Mesenchymal stem cell (in vitro differentiated cells and primary cell): ENCODE data around the gene MBNL2.

ENCODE experiments used
- DNase-seq: peaks from one replicate; pipeline ENCODE4 v3.0.0-alpha.2; 2013
- H2AFZ ChIP-seq: one replicate; pipeline ENCODE4 v1.6.1; 2013; ENCODE audit warnings: low read depth, mild to moderate bottlenecking, control low read depth, inconsistent platforms, low read length, moderate library complexity
- H2AK5ac ChIP-seq: 2 replicates; pipeline ENCODE4 v1.6.1; 2013; ENCODE audit warnings: low read length, moderate library complexity, mild to moderate bottlenecking, inconsistent platforms; ENCODE audit not compliant: severe bottlenecking
- H2BK120ac ChIP-seq: one replicate; pipeline ENCODE4 v1.6.1; 2013; ENCODE audit warnings: low read depth, mild to moderate bottlenecking, inconsistent platforms, low read length, moderate library complexity
- H2BK12ac ChIP-seq, 2 experiments: one replicate each; pipeline ENCODE4 v1.6.1; 2013; ENCODE audit warnings: inconsistent platforms in 2 of 2, low read length in 2 of 2, mild to moderate bottlenecking in 2 of 2, moderate library complexity in 2 of 2, control low read depth in 1 of 2
- H2BK15ac ChIP-seq: one replicate; pipeline ENCODE4 v1.6.1; 2013; ENCODE audit warnings: mild to moderate bottlenecking, low read depth, inconsistent platforms; ENCODE audit not compliant: poor library complexity, severe bottlenecking
- H2BK5ac ChIP-seq: 2 replicates; pipeline ENCODE4 v1.6.1; 2013; ENCODE audit warnings: low read depth, mild to moderate bottlenecking, low read length, control low read depth, inconsistent platforms; ENCODE audit not compliant: poor library complexity, severe bottlenecking
- H3K14ac ChIP-seq, 2 experiments: one replicate each; pipeline ENCODE4 v1.6.1; 2013; ENCODE audit warnings: inconsistent platforms in 2 of 2, low read length in 2 of 2, control low read depth in 1 of 2, mild to moderate bottlenecking in 1 of 2, moderate library complexity in 1 of 2
- H3K18ac ChIP-seq, 2 experiments: one replicate each; pipeline ENCODE4 v1.6.1; 2013; ENCODE audit warnings: inconsistent platforms in 2 of 2, low read length in 2 of 2, control low read depth in 1 of 2, low read depth in 1 of 2, mild to moderate bottlenecking in 1 of 2
- H3K23ac ChIP-seq, 2 experiments: one replicate each; pipeline ENCODE4 v1.6.1; 2013; ENCODE audit warnings: inconsistent platforms in 2 of 2, low read length in 2 of 2, mild to moderate bottlenecking in 2 of 2, moderate library complexity in 2 of 2, control low read depth in 1 of 2
- H3K27ac ChIP-seq: 2 replicates; pipeline ENCODE4 v1.5.1; 2013; ENCODE audit warnings: mild to moderate bottlenecking, moderate library complexity, low read length, control low read depth, inconsistent platforms; ENCODE audit not compliant: poor library complexity, severe bottlenecking
- H3K27me3 ChIP-seq, 2 experiments: 2 replicates each; pipeline versions ENCODE4 v1.6.1 to v1.7.0; 2013; ENCODE audit warnings: low read length in 2 of 2, mild to moderate bottlenecking in 2 of 2, moderate library complexity in 2 of 2, control low read depth in 1 of 2, inconsistent platforms in 1 of 2; ENCODE audit not compliant: control insufficient read depth in 1 of 2, insufficient read depth in 1 of 2
- H3K36me3 ChIP-seq, 2 experiments: 2 replicates each; pipeline versions ENCODE4 v1.6.1 to v1.7.0; 2013; ENCODE audit warnings: low read length in 2 of 2, control low read depth in 1 of 2, inconsistent platforms in 1 of 2, low read depth in 1 of 2, mild to moderate bottlenecking in 1 of 2; ENCODE audit not compliant: insufficient read depth in 2 of 2, control insufficient read depth in 1 of 2
- H3K4ac ChIP-seq, 2 experiments: one replicate each; pipeline ENCODE4 v1.6.1; 2013; ENCODE audit warnings: inconsistent platforms in 2 of 2, low read length in 2 of 2, mild to moderate bottlenecking in 2 of 2, moderate library complexity in 2 of 2, control low read depth in 1 of 2, low read depth in 1 of 2
- H3K4me1 ChIP-seq: 2 replicates; pipeline ENCODE4 v1.6.1; 2013; ENCODE audit warnings: low read depth, low read length, control low read depth; ENCODE audit not compliant: control insufficient read depth, insufficient read depth
- H3K4me2 ChIP-seq: 2 replicates; pipeline ENCODE4 v1.6.1; 2013; ENCODE audit warnings: low read length, mild to moderate bottlenecking, inconsistent platforms; ENCODE audit not compliant: poor library complexity, severe bottlenecking
- H3K4me3 ChIP-seq, 2 experiments: 2 replicates each; pipeline versions ENCODE4 v1.5.1 to v1.7.0; 2013; ENCODE audit warnings: low read length in 2 of 2, mild to moderate bottlenecking in 2 of 2, control low read depth in 1 of 2, low read depth in 1 of 2; ENCODE audit not compliant: insufficient read depth in 1 of 2
- H3K79me1 ChIP-seq: replicated peaks from 2 replicates; pipeline ENCODE4 v1.6.1; 2013; ENCODE audit warnings: mild to moderate bottlenecking, control low read depth, low read length, inconsistent platforms; ENCODE audit not compliant: poor library complexity, severe bottlenecking
- H3K9ac ChIP-seq: 2 replicates; pipeline ENCODE4 v1.7.0; 2013; ENCODE audit warnings: mild to moderate bottlenecking, low read length, moderate library complexity
- H3K9me3 ChIP-seq: 2 replicates; pipeline ENCODE4 v1.7.0; 2013; ENCODE audit warnings: mild to moderate bottlenecking, low read length; ENCODE audit not compliant: control insufficient read depth
- H4K8ac ChIP-seq: one replicate; pipeline ENCODE4 v1.6.1; 2013; ENCODE audit warnings: inconsistent platforms, mild to moderate bottlenecking, low read length, moderate library complexity
- H4K91ac ChIP-seq: one replicate; pipeline ENCODE4 v1.6.1; 2013; ENCODE audit warnings: mild to moderate bottlenecking, low read length, inconsistent platforms
- WGBS: methylation state at CpG from one replicate; pipeline ENCODE4 v1.1.7; 2013; ENCODE audit warnings: mixed read lengths; 5-methylcytosine and 5-hydroxymethylcytosine counted together

The MBNL2 gene

GRCh38 chr13:97278435-97279411, 56.6 kb downstream of the MBNL2 start:
- peak overlapping the region; percentile 33 to 40 for H3K18ac ChIP-seq
- H2BK12ac ChIP-seq, result no peak overlapping the region
- H3K36me3 ChIP-seq, result peaks cover 3 to 9% of the 10 kb centered on the region in 2 experiments
- peak overlapping the region in 1 of 2 experiments; percentile 31 for H3K4me3 ChIP-seq
- no peak overlapping the region for H4K8ac ChIP-seq
- no peak overlapping the region for H4K91ac ChIP-seq
- peak overlapping the region; percentile 80 for H2AK5ac ChIP-seq
- no peak overlapping the region for H2BK15ac ChIP-seq
- H3K4me2 ChIP-seq, result no peak overlapping the region
- DNase-seq, result no peak
- H3K4ac ChIP-seq, result peak overlapping the region in 1 of 2 experiments; percentile 8
- H3K9me3 ChIP-seq, result no peaks in the 10 kb centered on the region
- H3K9ac ChIP-seq, result peak overlapping the region; percentile 79
- no peak overlapping the region for H2BK120ac ChIP-seq
- H2BK5ac ChIP-seq, result no peak overlapping the region
- 83% methylated on average over 7 of the region's 9 CpGs for WGBS
- H3K23ac ChIP-seq, result peak overlapping the region in 1 of 2 experiments; percentile 72
- H3K79me1 ChIP-seq, result peaks cover 7% of the 10 kb centered on the region
- peaks cover 16% of the 10 kb centered on the region for H3K4me1 ChIP-seq
- H3K14ac ChIP-seq, result no peak overlapping the region
- no peaks in the 10 kb centered on the region for H3K27me3 ChIP-seq
- H2AFZ ChIP-seq, result no peak overlapping the region
- peak overlapping the region; percentile 45 for H3K27ac ChIP-seq

- Histone ChIP-seq H4K91ac (no peak overlapping the region), H3K23ac (no peak overlapping the region), H3K4ac (no peak overlapping the region), H3K79me1 (peaks cover 8% of the 10 kb centered on the region), H2BK120ac (no peak overlapping the region), H3K4me1 (peaks cover 13% of the 10 kb centered on the region), H3K9me3 (no peaks in the 10 kb centered on the region), H4K8ac (no peak overlapping the region), H2AFZ (no peak overlapping the region), H2AK5ac (no peak overlapping the region), H2BK15ac (no peak overlapping the region), H3K9ac (peak overlapping the region; percentile 79), H3K36me3 (peaks cover 3 to 9% of the 10 kb centered on the region in 2 experiments), H3K27me3 (no peaks in the 10 kb centered on the region), H3K4me3 (no peak overlapping the region), H2BK12ac (no peak overlapping the region), H3K18ac (no peak overlapping the region), H3K27ac (peak overlapping the region; percentile 34), H2BK5ac (no peak overlapping the region), H3K4me2 (no peak overlapping the region), H3K14ac (no peak overlapping the region)
- peak; percentile 58 for DNase-seq
- WGBS, result 44% methylated on average over 2 of the region's 5 CpGs
These were observed 57.8 kb downstream of the MBNL2 start for GRCh38 chr13:97279913-97280312.

GRCh38 chr13:97280478-97280877, 58.3 kb downstream of the MBNL2 start:
- Histone ChIP-seq H3K27ac (peak overlapping the region; percentile 50), H3K36me3 (peaks cover 3 to 9% of the 10 kb centered on the region in 2 experiments), H2BK12ac (no peak overlapping the region), H3K4me2 (no peak overlapping the region), H2BK120ac (no peak overlapping the region), H3K27me3 (no peaks in the 10 kb centered on the region), H3K4me3 (no peak overlapping the region), H3K4ac (no peak overlapping the region), H3K23ac (no peak overlapping the region), H3K14ac (peak overlapping the region in 1 of 2 experiments; percentile 37), H3K9me3 (no peaks in the 10 kb centered on the region), H2AFZ (no peak overlapping the region), H2BK15ac (no peak overlapping the region), H4K8ac (no peak overlapping the region), H3K9ac (peak overlapping the region; percentile 79), H4K91ac (no peak overlapping the region), H2AK5ac (peak overlapping the region; percentile 77), H3K4me1 (peaks cover 13% of the 10 kb centered on the region), H2BK5ac (no peak overlapping the region), H3K79me1 (peaks cover 8% of the 10 kb centered on the region), H3K18ac (peak overlapping the region; percentile 41 to 56)
- 87% methylated on average over 4 of the region's 4 CpGs for WGBS
- no peak for DNase-seq

GRCh38 chr13:97281028-97281427, 58.9 kb downstream of the MBNL2 start:
- Histone ChIP-seq H3K9ac (no peak overlapping the region), H4K8ac (no peak overlapping the region), H3K18ac (no peak overlapping the region), H3K4me1 (peaks cover 14% of the 10 kb centered on the region), H3K4me3 (no peak overlapping the region), H2AFZ (no peak overlapping the region), H2BK120ac (no peak overlapping the region), H3K4ac (no peak overlapping the region), H2BK12ac (no peak overlapping the region), H3K36me3 (peaks cover 3 to 6% of the 10 kb centered on the region in 2 experiments), H3K4me2 (no peak overlapping the region), H4K91ac (no peak overlapping the region), H3K79me1 (peaks cover 9% of the 10 kb centered on the region), H3K27me3 (no peaks in the 10 kb centered on the region), H3K23ac (no peak overlapping the region), H2AK5ac (no peak overlapping the region), H3K14ac (no peak overlapping the region), H3K27ac (peak overlapping the region; percentile 50), H2BK15ac (no peak overlapping the region), H2BK5ac (no peak overlapping the region), H3K9me3 (no peaks in the 10 kb centered on the region)
- no peak for DNase-seq
